Cardiac atrium fibroblast (primary cell): Measurements from ENCODE around the gene IQCN. TPM values are rescaled to one million over a fixed set of nuclear protein-coding genes. Genes with fewer than 3 reads are reported as not detected.

ENCODE experiments used
- total RNA-seq: library from RNA; depleted of rRNA; stranded (reverse); fragments of >200 nt; gene quantifications from 2 replicates; pipeline ENCODE4 v1.2.3, GENCODE V29; 2015

IQCN gene, protein sequence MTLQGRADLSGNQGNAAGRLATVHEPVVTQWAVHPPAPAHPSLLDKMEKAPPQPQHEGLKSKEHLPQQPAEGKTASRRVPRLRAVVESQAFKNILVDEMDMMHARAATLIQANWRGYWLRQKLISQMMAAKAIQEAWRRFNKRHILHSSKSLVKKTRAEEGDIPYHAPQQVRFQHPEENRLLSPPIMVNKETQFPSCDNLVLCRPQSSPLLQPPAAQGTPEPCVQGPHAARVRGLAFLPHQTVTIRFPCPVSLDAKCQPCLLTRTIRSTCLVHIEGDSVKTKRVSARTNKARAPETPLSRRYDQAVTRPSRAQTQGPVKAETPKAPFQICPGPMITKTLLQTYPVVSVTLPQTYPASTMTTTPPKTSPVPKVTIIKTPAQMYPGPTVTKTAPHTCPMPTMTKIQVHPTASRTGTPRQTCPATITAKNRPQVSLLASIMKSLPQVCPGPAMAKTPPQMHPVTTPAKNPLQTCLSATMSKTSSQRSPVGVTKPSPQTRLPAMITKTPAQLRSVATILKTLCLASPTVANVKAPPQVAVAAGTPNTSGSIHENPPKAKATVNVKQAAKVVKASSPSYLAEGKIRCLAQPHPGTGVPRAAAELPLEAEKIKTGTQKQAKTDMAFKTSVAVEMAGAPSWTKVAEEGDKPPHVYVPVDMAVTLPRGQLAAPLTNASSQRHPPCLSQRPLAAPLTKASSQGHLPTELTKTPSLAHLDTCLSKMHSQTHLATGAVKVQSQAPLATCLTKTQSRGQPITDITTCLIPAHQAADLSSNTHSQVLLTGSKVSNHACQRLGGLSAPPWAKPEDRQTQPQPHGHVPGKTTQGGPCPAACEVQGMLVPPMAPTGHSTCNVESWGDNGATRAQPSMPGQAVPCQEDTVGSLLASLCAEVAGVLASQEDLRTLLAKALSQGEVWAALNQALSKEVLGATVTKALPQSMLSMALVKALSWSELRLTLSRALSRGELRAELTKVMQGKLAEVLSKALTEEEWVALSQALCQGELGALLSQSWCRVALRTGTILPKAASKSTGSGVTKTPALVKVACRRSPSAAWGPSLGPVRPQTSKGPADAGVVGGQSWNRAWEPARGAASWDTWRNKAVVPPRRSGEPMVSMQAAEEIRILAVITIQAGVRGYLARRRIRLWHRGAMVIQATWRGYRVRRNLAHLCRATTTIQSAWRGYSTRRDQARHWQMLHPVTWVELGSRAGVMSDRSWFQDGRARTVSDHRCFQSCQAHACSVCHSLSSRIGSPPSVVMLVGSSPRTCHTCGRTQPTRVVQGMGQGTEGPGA (N-terminal part only)
- total RNA-seq: 0.81 and 2.0 TPM in 2 replicates

DNA sequence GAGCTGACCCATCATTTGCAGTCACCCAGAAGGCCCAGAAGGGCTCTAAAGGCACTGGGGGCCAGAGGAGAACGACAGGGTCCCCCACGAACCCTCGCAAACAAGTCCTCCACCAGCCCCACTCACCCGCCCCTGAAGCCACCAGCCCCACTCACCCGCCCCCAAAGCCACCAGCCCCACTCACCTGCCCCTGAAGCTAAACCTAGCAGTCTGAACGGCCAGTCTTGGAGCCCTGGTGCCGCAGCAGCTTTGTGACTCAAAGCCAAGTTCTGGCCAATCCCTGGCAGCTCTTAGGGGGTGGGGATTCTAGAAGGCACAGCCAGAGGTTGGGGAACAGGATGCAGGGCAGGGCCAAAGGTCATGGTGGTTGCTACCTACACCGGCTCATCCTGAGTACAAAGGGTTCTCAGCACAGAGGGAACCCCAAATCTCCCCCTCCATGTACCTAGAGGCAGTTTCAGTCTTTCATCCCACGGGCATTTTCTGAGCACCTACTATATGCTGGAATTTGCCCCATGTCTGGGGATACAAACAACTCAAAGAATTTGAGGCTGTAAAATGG is at the start of gene IQCN:
Gene IQCN, minus strand, starts transcription at position 234 of the 562 bp plus-strand sequence. CDS start 4,974 bp downstream, outside the sequence.

DNA sequence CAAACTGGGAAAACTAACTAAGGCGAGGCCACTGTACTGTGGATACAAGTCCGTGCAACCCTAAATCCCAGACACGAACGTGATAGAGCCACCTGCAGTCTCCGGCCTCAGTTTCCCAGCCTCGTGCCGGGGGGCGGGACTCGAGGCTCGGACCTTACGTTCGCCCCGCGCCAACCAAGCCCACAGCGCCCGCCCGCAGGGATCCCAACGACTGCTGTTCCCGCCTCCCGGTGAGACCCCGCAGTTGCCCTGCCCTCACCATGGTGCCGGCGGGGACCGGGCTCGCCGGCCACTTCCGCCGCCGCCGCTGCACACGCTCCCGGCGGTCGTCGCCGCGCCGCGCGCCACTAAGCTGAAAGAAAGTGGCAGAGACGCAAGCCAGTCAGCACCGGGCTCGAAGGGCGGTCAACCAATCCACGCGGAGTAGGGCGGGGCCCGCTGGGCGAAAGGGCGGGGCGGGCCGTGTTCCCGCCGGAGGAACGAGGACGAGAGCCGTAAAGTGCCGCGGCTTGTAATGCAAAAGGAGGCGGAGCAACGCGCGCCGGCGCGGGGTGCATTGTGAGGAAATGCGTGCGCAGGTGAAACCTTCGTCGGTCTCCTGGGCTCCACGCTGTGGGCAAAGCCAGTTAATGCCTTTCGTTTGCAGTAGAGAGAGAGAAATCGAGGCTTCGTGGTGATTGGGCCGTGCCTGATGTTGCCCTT is 48.7 kb upstream of the IQCN start, which contains the start of gene LSM4:
Gene LSM4, minus strand, starts transcription at position 318 of the 702 bp plus-strand sequence. Its CDS starts 56 bp downstream, at position 262.

DNA sequence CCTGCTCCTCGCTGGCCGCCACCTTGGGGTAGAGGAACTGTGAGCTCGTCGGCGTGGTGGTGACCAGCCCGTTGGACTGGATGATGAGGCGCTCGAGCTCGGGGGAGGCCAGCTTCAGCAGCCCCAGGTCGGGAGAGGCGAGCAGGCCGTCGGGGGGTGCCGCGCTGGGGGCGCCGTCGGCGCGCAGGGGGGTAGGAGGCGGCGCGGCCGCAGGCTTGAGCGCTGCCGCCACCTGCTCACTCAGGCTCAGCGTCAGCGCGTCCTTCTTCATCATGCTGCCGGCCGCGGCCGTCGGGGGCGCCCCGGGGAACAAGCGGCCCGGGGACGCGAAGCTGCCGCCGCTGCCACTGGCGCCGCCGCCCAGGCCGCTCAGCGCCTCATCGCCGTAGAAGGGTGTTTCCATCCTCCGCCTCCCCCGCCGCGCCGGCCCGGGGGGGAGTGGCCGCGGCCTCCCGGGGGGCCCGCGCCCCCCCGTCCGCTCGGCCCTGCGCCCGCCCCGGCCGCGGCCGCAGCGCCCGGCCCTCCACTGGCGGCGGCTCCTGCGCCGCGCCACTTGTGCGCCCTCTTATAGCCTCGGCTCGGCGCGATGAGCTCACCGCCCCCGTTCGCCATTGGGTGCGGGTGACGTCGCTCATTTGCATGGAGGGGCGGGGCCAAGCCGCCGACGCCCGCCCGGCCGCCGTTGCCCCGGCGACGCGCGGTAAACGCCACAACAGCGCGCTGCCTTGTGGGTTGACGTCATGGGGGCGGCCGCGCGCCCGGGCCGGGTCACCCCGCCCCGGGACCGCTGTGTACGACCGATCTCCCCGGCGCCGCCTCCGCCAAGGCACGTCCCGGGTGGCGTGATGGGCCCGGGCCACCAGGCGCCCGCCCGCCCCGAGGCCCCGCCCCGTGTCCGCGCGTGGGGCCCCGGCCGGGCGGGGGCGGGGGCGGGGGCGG is 7.1 kb upstream of the IQCN start, which contains the start of gene JUND:
Gene JUND, minus strand, starts transcription at position 541 of the 939 bp plus-strand sequence. Its CDS starts 138 bp downstream, at position 403.

DNA sequence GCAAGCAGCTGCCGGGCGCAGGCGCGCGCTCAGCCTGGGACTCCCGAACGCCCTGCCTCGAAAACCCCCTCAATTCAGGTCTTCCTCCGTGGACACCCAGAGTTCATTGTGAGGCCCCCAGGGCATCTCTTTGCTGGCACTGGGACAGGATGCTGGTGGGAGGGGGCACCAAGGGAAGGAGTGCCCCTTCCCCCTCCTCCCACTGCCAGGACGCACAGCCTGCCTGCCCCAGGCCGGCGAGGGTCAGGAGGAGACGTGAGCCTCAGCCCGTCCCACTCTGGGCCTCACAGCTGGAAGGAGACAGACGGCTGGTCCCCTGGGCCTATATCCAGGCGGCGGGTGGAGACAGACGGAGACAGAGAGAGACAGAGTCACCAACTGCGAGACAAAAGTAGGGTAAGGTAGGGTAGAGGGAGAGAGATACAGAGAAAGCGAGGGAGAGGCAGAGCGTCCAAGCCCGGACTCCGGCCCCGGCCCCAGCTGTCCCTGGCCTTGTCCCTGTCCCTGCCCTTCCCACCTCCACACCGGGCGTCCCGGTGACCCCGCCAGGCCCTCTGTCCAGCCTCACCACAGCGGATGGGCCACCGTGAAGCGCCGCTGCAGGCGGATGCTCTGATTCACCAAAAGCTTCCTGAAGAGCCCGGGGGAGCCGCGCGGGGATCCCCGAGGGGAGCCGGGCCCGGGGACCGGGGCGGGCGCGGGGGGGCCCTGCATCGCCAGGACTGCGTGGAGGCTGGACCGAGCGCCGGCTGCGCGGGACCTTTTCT is 48.4 kb downstream of the IQCN start, which contains the start of gene PDE4C:
Gene PDE4C, minus strand, starts transcription at position 737 of the 767 bp plus-strand sequence. Its CDS starts 23 bp downstream, at position 714.

Other genes starting within 250 kb of the IQCN start
- 0.16 TPM in 1 of 2 replicates, not detected in the other for gene IL12RB1, start 187.5 kb downstream of the IQCN start, total RNA-seq
- 2.3 and 6.8 TPM in 2 replicates for gene MAST3, start 176.7 kb downstream of the IQCN start, total RNA-seq
- gene PIK3R2, start 121.3 kb downstream of the IQCN start, total RNA-seq: 13.4 and 17.5 TPM in 2 replicates
- gene IFI30, start 100.6 kb downstream of the IQCN start, total RNA-seq: 13.1 and 26.9 TPM in 2 replicates
- gene MPV17L2, start 81.2 kb downstream of the IQCN start, total RNA-seq: 74.0 and 75.2 TPM in 2 replicates
- 1.5 and 6.7 TPM in 2 replicates for gene RAB3A, start 70.4 kb downstream of the IQCN start, total RNA-seq
- gene PDE4C, start 48.0 kb downstream of the IQCN start, total RNA-seq: 3.2 and 5.2 TPM in 2 replicates
- 57.8 and 107 TPM in 2 replicates for gene JUND, start 7.2 kb upstream of the IQCN start, total RNA-seq
- gene LSM4, start 48.6 kb upstream of the IQCN start, total RNA-seq: 162 and 199 TPM in 2 replicates
- 3.4 and 7.8 TPM in 2 replicates for gene PGPEP1, start 66.1 kb upstream of the IQCN start, total RNA-seq
- 18.2 and 19.8 TPM in 2 replicates for gene GDF15, start 111.7 kb upstream of the IQCN start, total RNA-seq
- gene LRRC25, start 123.2 kb upstream of the IQCN start, total RNA-seq: not detected in 2 replicates
- 99.8 and 114 TPM in 2 replicates for gene SSBP4, start 144.9 kb upstream of the IQCN start, total RNA-seq
- gene ISYNA1, start 163.7 kb upstream of the IQCN start, total RNA-seq: 19.5 and 29.5 TPM in 2 replicates
- 12.3 and 21.4 TPM in 2 replicates for gene ELL, start 247.6 kb upstream of the IQCN start, total RNA-seq